Natural killer cell (primary cell): ENCODE measurements around the gene CORO2A. TPM values are rescaled to one million over a fixed set of nuclear protein-coding genes. Genes with fewer than 3 reads are reported as not detected.

Experiments used
- ATAC-seq, 3 donors: fragments of 150-1000 bp in 2 of 3; fragments of 200-7000 bp in 1 of 3; cut with Tn5 transposase; 1 replicate in 1 of 3; 2 replicates in 2 of 3; pipeline ENCODE4 v1.10.0; 2021; ENCODE audit warnings: mild to moderate bottlenecking in 2 of 3, moderate library complexity in 2 of 3
- DNase-seq, 2 donors: peaks; one replicate each; pipeline versions ENCODE4 v3.0.0 to v3.0.0-alpha.2; 2013 to 2021; ENCODE audit warnings: mixed read lengths in 1 of 2
- H3K27ac ChIP-seq: one replicate; pipeline ENCODE4 v1.5.1; 2013; ENCODE audit warnings: mild to moderate bottlenecking, low read length
- H3K27me3 ChIP-seq: one replicate; pipeline ENCODE4 v1.6.1; 2013; ENCODE audit warnings: low read length; ENCODE audit not compliant: control insufficient read depth, insufficient read depth
- H3K36me3 ChIP-seq: one replicate; pipeline ENCODE4 v1.6.1; 2013; ENCODE audit warnings: low read length; ENCODE audit not compliant: control insufficient read depth, insufficient read depth
- H3K4me1 ChIP-seq: one replicate; pipeline ENCODE4 v1.6.1; 2013; ENCODE audit warnings: low read length; ENCODE audit not compliant: control insufficient read depth, insufficient read depth
- H3K4me3 ChIP-seq: one replicate; pipeline ENCODE4 v1.5.1; 2013; ENCODE audit warnings: low read length
- H3K9me3 ChIP-seq: one replicate; pipeline ENCODE4 v1.6.1; 2013; ENCODE audit warnings: low read length; ENCODE audit not compliant: control insufficient read depth, insufficient read depth
- H3K27ac Mint-ChIP-seq, 2 donors: one replicate each; pipeline ENCODE4 v1.8.0; 2022; ENCODE audit warnings: mild to moderate bottlenecking in 2 of 2, mixed read lengths in 2 of 2, moderate library complexity in 1 of 2
- H3K27me3 Mint-ChIP-seq, 2 donors: one replicate each; pipeline ENCODE4 v1.8.0; 2022; ENCODE audit warnings: low read depth in 2 of 2, mixed read lengths in 2 of 2
- H3K36me3 Mint-ChIP-seq: one replicate; pipeline ENCODE4 v1.8.0; 2022; ENCODE audit warnings: mixed read lengths
- H3K4me1 Mint-ChIP-seq, 2 donors: one replicate each; pipeline ENCODE4 v1.8.0; 2022; ENCODE audit warnings: mixed read lengths in 2 of 2
- H3K4me3 Mint-ChIP-seq: one replicate; pipeline ENCODE4 v1.8.0; 2022; ENCODE audit warnings: mild to moderate bottlenecking, moderate library complexity, mixed read lengths
- H3K9me3 Mint-ChIP-seq, 2 donors: one replicate each; pipeline ENCODE4 v1.8.0; 2022; ENCODE audit warnings: mixed read lengths in 2 of 2
- CTCF ChIP-seq: fragments of 200-600 bp; IDR thresholded peaks from one replicate; pipeline ENCODE4 v1.8.0; 2022; ENCODE audit warnings: antibody characterized with exemption
- WGBS: methylation state at CpG from one replicate; pipeline ENCODE4 v1.1.7; 2013; ENCODE audit warnings: missing lambda C conversion rate; ENCODE audit not compliant: insufficient coverage; 5-methylcytosine and 5-hydroxymethylcytosine counted together
- intact Hi-C: fragments of 100-400 bp; cut with micrococcal nuclease; formaldehyde crosslinking; loops from one replicate; pipeline ENCODE4 v1.14.2; 2022
- total RNA-seq, 4 donors: library from RNA; stranded (reverse); fragments of 120-200 nt in 1 of 4; gene quantifications; one replicate each; pipeline versions ENCODE4 v1.2.3 to v1.2.4, GENCODE V29; 2013 to 2022

The CORO2A gene
- total RNA-seq, result 1 to 10 TPM; 1.9 to 3.6 (median 2.3) TPM
- total RNA-seq (2013), result 3.4 TPM

- Mint-ChIP-seq H3K9me3 (no peaks in the 10 kb centered on the region), H3K27ac (peak within 1 kb of the TSS in 1 of 2 donors; percentile 58), H3K4me3 (peak within 1 kb of the TSS; percentile 89), H3K27me3 (peaks cover 0 to 5% of the 10 kb centered on the region in 2 donors), H3K4me1 (peaks cover 0 to 13% of the 10 kb centered on the region in 2 donors), H3K36me3 (no peaks in the 10 kb centered on the region)
- peak; percentile 25 for TF ChIP-seq CTCF
- Histone ChIP-seq H3K9me3 (no peaks in the 10 kb centered on the region), H3K27me3 (no peaks in the 10 kb centered on the region), H3K27ac (peak within 1 kb of the TSS; percentile 23), H3K4me3 (peak within 1 kb of the TSS; percentile 72), H3K36me3 (no peaks in the 10 kb centered on the region), H3K4me1 (peaks cover 19% of the 10 kb centered on the region)
- peak; percentile 59 to 81 for DNase-seq
- peak; percentile 85 to 87 (median 86) for ATAC-seq
- intact Hi-C loops, result loop anchor here (1.0 to 5.0 kb wide), 2 partner anchors 65 to 74 kb away; partner anchors contain the start of gene TBC1D2
- under 1% methylated on average over 95 of the region's 95 CpGs for WGBS
Measured at GRCh38 chr9:98192503-98193335, at the start of gene CORO2A. CORO2A (minus strand) TSS chr9:98192637; CDS start chr9:98157660, 34,977 bp downstream.

GRCh38 chr9:98241357-98242300 is 49.2 kb upstream of the CORO2A start:
- peaks cover 4% of the 10 kb centered on the region for H3K36me3 ChIP-seq
- no peaks in the 10 kb centered on the region for H3K9me3 ChIP-seq
- no peak for TF ChIP-seq CTCF
- DNase-seq (no peak), ATAC-seq (no peak)
- H3K4me3 ChIP-seq, result no peak overlapping the region
- intact Hi-C loops, result no loop called here
- Mint-ChIP-seq H3K4me3 (no peak overlapping the region), H3K36me3 (no peaks in the 10 kb centered on the region), H3K27ac (no peak overlapping the region), H3K27me3 (no peaks in the 10 kb centered on the region), H3K4me1 (peaks cover 4 to 6% of the 10 kb centered on the region in 2 donors), H3K9me3 (no peaks in the 10 kb centered on the region)
- no peaks in the 10 kb centered on the region for H3K4me1 ChIP-seq
- no peaks in the 10 kb centered on the region for H3K27me3 ChIP-seq
- 93% methylated on average over 7 of the region's 8 CpGs for WGBS
- H3K27ac ChIP-seq, result no peak overlapping the region

GRCh38 chr9:98240475-98240874 is 48.0 kb upstream of the CORO2A start:
- 100% methylated on average over 3 of the region's 3 CpGs for WGBS
- Mint-ChIP-seq H3K4me1 (peaks cover 4 to 6% of the 10 kb centered on the region in 2 donors), H3K4me3 (no peak overlapping the region), H3K9me3 (no peaks in the 10 kb centered on the region), H3K27ac (no peak overlapping the region), H3K36me3 (no peaks in the 10 kb centered on the region), H3K27me3 (no peaks in the 10 kb centered on the region)
- no peak for TF ChIP-seq CTCF
- DNase-seq, result no peak
- Histone ChIP-seq H3K27me3 (no peaks in the 10 kb centered on the region), H3K27ac (no peak overlapping the region), H3K9me3 (no peaks in the 10 kb centered on the region), H3K4me3 (no peak overlapping the region), H3K36me3 (peaks cover 4% of the 10 kb centered on the region), H3K4me1 (no peaks in the 10 kb centered on the region)
- ATAC-seq, result no peak
- intact Hi-C loops, result no loop called here
